GM23338 (cell line): Measurements from ENCODE around the gene AP1G1.

ENCODE experiments used
- CREB1 ChIP-seq: fragments of 250-450 bp; sonication (Bioruptor Pico); IDR thresholded peaks from 2 replicates; pipeline ENCODE4 v1.5.0; 2020; ENCODE audit warnings: low read depth, mild to moderate bottlenecking, moderate library complexity
- EZH2 ChIP-seq: fragments of 200-600 bp; sonication (generic); IDR thresholded peaks from one replicate; pipeline ENCODE4 v1.8.0; 2017; ENCODE audit warnings: antibody characterized with exemption, mild to moderate bottlenecking, low read depth; ENCODE audit not compliant: unreplicated experiment
- EZH2phosphoT487 ChIP-seq: fragments of 200-600 bp; sonication (generic); IDR thresholded peaks from one replicate; pipeline ENCODE4 v1.8.1; 2018; ENCODE audit warnings: antibody characterized with exemption; ENCODE audit not compliant: unreplicated experiment
- JUNB ChIP-seq: IDR thresholded peaks from one replicate; pipeline ENCODE4 v1.6.1; 2016; ENCODE audit warnings: antibody characterized with exemption; ENCODE audit not compliant: unreplicated experiment
- POLR2AphosphoS5 ChIP-seq: IDR thresholded peaks from 2 replicates; pipeline ENCODE4 v1.6.1; 2016; ENCODE audit warnings: antibody characterized with exemption, low read depth
- REST ChIP-seq: IDR thresholded peaks from one replicate; pipeline ENCODE4 v1.6.1; 2018; ENCODE audit warnings: antibody characterized with exemption; ENCODE audit not compliant: unreplicated experiment
- ZNF462 ChIP-seq: fragments of 250-450 bp; sonication (Bioruptor Pico); IDR thresholded peaks from 2 replicates; pipeline ENCODE4 v1.5.0; 2020; ENCODE audit warnings: mild to moderate bottlenecking, moderate library complexity
- TF ChIP-seq, protein P1 (sequence below), 2 experiments: fragments of 200-600 bp in 1 of 2; sonication (generic) in 1 of 2; conservative IDR thresholded peaks; 2 replicates each; pipeline versions ENCODE4 v1.5.1 to v1.6.1; 2016 to 2017; ENCODE audit warnings: antibody characterized with exemption in 2 of 2, low read depth in 2 of 2, mild to moderate bottlenecking in 2 of 2, moderate library complexity in 1 of 2

- TF ChIP-seq, protein P1, sequence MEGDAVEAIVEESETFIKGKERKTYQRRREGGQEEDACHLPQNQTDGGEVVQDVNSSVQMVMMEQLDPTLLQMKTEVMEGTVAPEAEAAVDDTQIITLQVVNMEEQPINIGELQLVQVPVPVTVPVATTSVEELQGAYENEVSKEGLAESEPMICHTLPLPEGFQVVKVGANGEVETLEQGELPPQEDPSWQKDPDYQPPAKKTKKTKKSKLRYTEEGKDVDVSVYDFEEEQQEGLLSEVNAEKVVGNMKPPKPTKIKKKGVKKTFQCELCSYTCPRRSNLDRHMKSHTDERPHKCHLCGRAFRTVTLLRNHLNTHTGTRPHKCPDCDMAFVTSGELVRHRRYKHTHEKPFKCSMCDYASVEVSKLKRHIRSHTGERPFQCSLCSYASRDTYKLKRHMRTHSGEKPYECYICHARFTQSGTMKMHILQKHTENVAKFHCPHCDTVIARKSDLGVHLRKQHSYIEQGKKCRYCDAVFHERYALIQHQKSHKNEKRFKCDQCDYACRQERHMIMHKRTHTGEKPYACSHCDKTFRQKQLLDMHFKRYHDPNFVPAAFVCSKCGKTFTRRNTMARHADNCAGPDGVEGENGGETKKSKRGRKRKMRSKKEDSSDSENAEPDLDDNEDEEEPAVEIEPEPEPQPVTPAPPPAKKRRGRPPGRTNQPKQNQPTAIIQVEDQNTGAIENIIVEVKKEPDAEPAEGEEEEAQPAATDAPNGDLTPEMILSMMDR (conservative IDR thresholded peaks at IDR 0.05; ENCODE audit: low read depth in 2 of 2) = no peak
- TF ChIP-seq EZH2 = no peak
- TF ChIP-seq JUNB = no peak
- no peak for TF ChIP-seq EZH2phosphoT487
- TF ChIP-seq POLR2AphosphoS5 = no peak
- TF ChIP-seq CREB1 (CRISPR knock-in tag) = no peak
- TF ChIP-seq REST = no peak
- TF ChIP-seq ZNF462 (CRISPR knock-in tag) = no peak
Observed at GRCh38 chr16:71724320-71724751, 84.3 kb downstream of the AP1G1 start, which contains the start of gene PHLPP2.
